H9 (cell line): ENCODE measurements around the gene GPR157. TPM values are rescaled to one million over a fixed set of nuclear protein-coding genes. Genes with fewer than 3 reads are reported as not detected.

ENCODE experiments used
- DNase-seq: peaks from one replicate; pipeline ENCODE4 v3.0.0-alpha.2; 2017
- H2AFZ ChIP-seq: one replicate; pipeline ENCODE4 v1.6.1; 2013; ENCODE audit warnings: mild to moderate bottlenecking, low read length, control low read depth, moderate library complexity
- H2AK5ac ChIP-seq: 2 replicates; pipeline ENCODE4 v1.6.1; 2013; ENCODE audit warnings: low read length, control low read depth, mixed read lengths; ENCODE audit not compliant: insufficient read length
- H2BK120ac ChIP-seq: one replicate; pipeline ENCODE4 v1.6.1; 2013; ENCODE audit warnings: low read depth, mild to moderate bottlenecking, low read length, control low read depth, inconsistent platforms; ENCODE audit not compliant: poor library complexity, severe bottlenecking
- H2BK12ac ChIP-seq: 2 replicates; pipeline ENCODE4 v1.6.1; 2013; ENCODE audit warnings: low read length, control low read depth, mixed read lengths, low read depth; ENCODE audit not compliant: insufficient read length
- H2BK15ac ChIP-seq: 2 replicates; pipeline ENCODE4 v1.6.1; 2013; ENCODE audit warnings: low read depth, low read length, control low read depth
- H2BK20ac ChIP-seq: one replicate; pipeline ENCODE4 v1.6.1; 2013; ENCODE audit warnings: low read depth, mild to moderate bottlenecking, low read length, control low read depth, inconsistent platforms; ENCODE audit not compliant: poor library complexity, severe bottlenecking
- H2BK5ac ChIP-seq: 2 replicates; pipeline ENCODE4 v1.6.1; 2013; ENCODE audit warnings: low read length, control low read depth, mixed read lengths; ENCODE audit not compliant: insufficient read length
- H3K14ac ChIP-seq: 2 replicates; pipeline ENCODE4 v1.6.1; 2013; ENCODE audit warnings: low read length, control low read depth; ENCODE audit not compliant: insufficient read depth
- H3K18ac ChIP-seq: 2 replicates; pipeline ENCODE4 v1.6.1; 2013; ENCODE audit warnings: low read depth, mild to moderate bottlenecking, mixed read lengths, low read length, control low read depth; ENCODE audit not compliant: insufficient read length
- H3K23ac ChIP-seq: 2 replicates; pipeline ENCODE4 v1.6.1; 2013; ENCODE audit warnings: low read length, control low read depth, mixed read lengths, low read depth; ENCODE audit not compliant: insufficient read length
- H3K23me2 ChIP-seq: 2 replicates; pipeline ENCODE4 v1.6.1; 2013; ENCODE audit warnings: low read depth, mild to moderate bottlenecking, mixed read lengths, low read length, control low read depth; ENCODE audit not compliant: insufficient read length, poor library complexity, severe bottlenecking
- H3K27ac ChIP-seq: 2 replicates; pipeline ENCODE4 v1.5.1; 2013; ENCODE audit warnings: low read length, control low read depth, mixed read lengths, low read depth; ENCODE audit not compliant: insufficient read length
- H3K27me3 ChIP-seq: 2 replicates; pipeline ENCODE4 v1.6.1; 2013; ENCODE audit warnings: low read length, control low read depth, inconsistent platforms; ENCODE audit not compliant: insufficient read depth
- H3K4ac ChIP-seq: 2 replicates; pipeline ENCODE4 v1.6.1; 2013; ENCODE audit warnings: low read depth, mild to moderate bottlenecking, control low read depth, inconsistent platforms, low read length, moderate library complexity
- H3K4me1 ChIP-seq: 2 replicates; pipeline ENCODE4 v1.6.1; 2013; ENCODE audit warnings: low read length, control low read depth, inconsistent platforms; ENCODE audit not compliant: insufficient read depth
- H3K4me2 ChIP-seq: 2 replicates; pipeline ENCODE4 v1.6.1; 2013; ENCODE audit warnings: low read length, control low read depth, mixed read lengths; ENCODE audit not compliant: insufficient read length, insufficient read depth
- H3K56ac ChIP-seq: 2 replicates; pipeline ENCODE4 v1.6.1; 2013; ENCODE audit warnings: low read depth, mild to moderate bottlenecking, mixed read lengths, low read length, control low read depth; ENCODE audit not compliant: insufficient read length
- H3K79me1 ChIP-seq: 2 replicates; pipeline ENCODE4 v1.6.1; 2013; ENCODE audit warnings: low read depth, mild to moderate bottlenecking, moderate library complexity, low read length, control low read depth, inconsistent platforms; ENCODE audit not compliant: insufficient read depth, poor library complexity, severe bottlenecking
- H3K79me2 ChIP-seq: 2 replicates; pipeline ENCODE4 v1.6.1; 2013; ENCODE audit warnings: low read length, control low read depth, inconsistent platforms; ENCODE audit not compliant: insufficient read depth
- H3K9ac ChIP-seq: 2 replicates; pipeline ENCODE4 v1.6.1; 2013; ENCODE audit warnings: low read length, control low read depth, mixed read lengths; ENCODE audit not compliant: insufficient read length; ENCODE audit errors: extremely low read depth
- H3K9me3 ChIP-seq: one replicate; pipeline ENCODE4 v1.6.1; 2013; ENCODE audit warnings: low read depth, low read length, inconsistent platforms; ENCODE audit not compliant: control insufficient read depth
- H3T11ph ChIP-seq: one replicate; pipeline ENCODE4 v1.6.1; 2013; ENCODE audit warnings: mild to moderate bottlenecking, low read length, control low read depth, inconsistent platforms
- H4K20me1 ChIP-seq: one replicate; pipeline ENCODE4 v1.6.1; 2013; ENCODE audit not compliant: control insufficient read depth, insufficient read length, insufficient read depth
- H4K5ac ChIP-seq: 2 replicates; pipeline ENCODE4 v1.6.1; 2013; ENCODE audit warnings: low read depth, mild to moderate bottlenecking, mixed read lengths, low read length, control low read depth; ENCODE audit not compliant: insufficient read length
- H4K8ac ChIP-seq: replicated peaks from 2 replicates; pipeline ENCODE4 v1.6.1; 2013; ENCODE audit warnings: low read length, control low read depth, mixed read lengths, low read depth; ENCODE audit not compliant: insufficient read length
- H4K91ac ChIP-seq: 2 replicates; pipeline ENCODE4 v1.6.1; 2013; ENCODE audit warnings: low read depth, mild to moderate bottlenecking, moderate library complexity, mixed read lengths, low read length, control low read depth; ENCODE audit not compliant: insufficient read length
- H3K27ac Mint-ChIP-seq, 3 experiments: 2 replicates in 2 of 3; 3 replicates in 1 of 3; pipeline ENCODE4 v1.8.0; 2020 to 2021; ENCODE audit warnings: mixed read lengths in 3 of 3, mild to moderate bottlenecking in 1 of 3, moderate library complexity in 1 of 3
- H3K27me3 Mint-ChIP-seq: 2 replicates; pipeline ENCODE4 v1.8.0; 2021; ENCODE audit warnings: low read depth, mild to moderate bottlenecking, moderate library complexity, mixed read lengths
- H3K36me3 Mint-ChIP-seq, 3 experiments: 2 replicates in 2 of 3; 3 replicates in 1 of 3; pipeline ENCODE4 v1.8.0; 2020 to 2021; ENCODE audit warnings: low read depth in 3 of 3, mixed read lengths in 3 of 3; ENCODE audit not compliant: insufficient read depth in 1 of 3
- H3K4me1 Mint-ChIP-seq, 2 experiments: 2 replicates each; pipeline ENCODE4 v1.8.0; 2020; ENCODE audit warnings: mixed read lengths in 2 of 2
- H3K4me3 Mint-ChIP-seq, 2 experiments: 2 replicates in 1 of 2; 3 replicates in 1 of 2; pipeline ENCODE4 v1.8.0; 2020 to 2021; ENCODE audit warnings: mild to moderate bottlenecking in 2 of 2, mixed read lengths in 2 of 2, moderate library complexity in 1 of 2
- H3K9me3 Mint-ChIP-seq, 2 experiments: 2 replicates in 1 of 2; 3 replicates in 1 of 2; pipeline ENCODE4 v1.8.0; 2020; ENCODE audit warnings: mild to moderate bottlenecking in 2 of 2, mixed read lengths in 2 of 2, moderate library complexity in 1 of 2
- CTCF ChIP-seq: fragments of 200-600 bp; sonication (generic); conservative IDR thresholded peaks from 3 replicates; pipeline ENCODE4 v1.8.0; 2021; ENCODE audit warnings: antibody characterized with exemption, mild to moderate bottlenecking
- WGBS: extraction: QIAGEN DNeasy Blood & Tissue Kit; methylation state at CpG from one replicate; pipeline ENCODE4 v1.1.7; 2013; ENCODE audit warnings: missing lambda C conversion rate, low lambda C conversion rate, mixed read lengths; ENCODE audit not compliant: insufficient read length; ENCODE audit errors: extremely low coverage; 5-methylcytosine and 5-hydroxymethylcytosine counted together
- total RNA-seq: library from RNA; stranded (reverse); gene quantifications from 2 replicates; pipeline ENCODE4 v1.2.1, GENCODE V29; 2021

The GPR157 gene
- total RNA-seq, 1 experiment from 2014 or later, result 3.8 TPM

GRCh38 chr1:9070486-9070885 is 58.4 kb downstream of the GPR157 start:
- no peak overlapping the region for H2BK15ac ChIP-seq
- no peak overlapping the region for H3K4ac ChIP-seq
- H3K79me2 ChIP-seq, result no peaks in the 10 kb centered on the region
- no peak for TF ChIP-seq CTCF
- no peak overlapping the region for H2BK5ac ChIP-seq
- Mint-ChIP-seq H3K9me3 (no peaks in the 10 kb centered on the region), H3K4me3 (no peak overlapping the region), H3K27ac (peak overlapping the region in 1 of 3 experiments; percentile 15; a peak in 1 of 7 replicates), H3K36me3 (no peaks in the 10 kb centered on the region; a peak in 1 of 7 replicates), H3K4me1 (peaks cover 13 to 15% of the 10 kb centered on the region in 2 experiments), H3K27me3 (peaks cover 3% of the 10 kb centered on the region)
- H4K20me1 ChIP-seq, result no peaks in the 10 kb centered on the region
- H4K91ac ChIP-seq, result no peak overlapping the region
- H3K9ac ChIP-seq, result no peak overlapping the region
- H3K56ac ChIP-seq, result no peak overlapping the region
- no peaks in the 10 kb centered on the region for H3K27me3 ChIP-seq
- H2AK5ac ChIP-seq, result no peak overlapping the region
- WGBS, result no CpG with 5 or more reads among the region's 7 CpGs
- H4K5ac ChIP-seq, result no peak overlapping the region
- H3K27ac ChIP-seq, result no peak overlapping the region
- H3K18ac ChIP-seq, result no peak overlapping the region
- H3K23me2 ChIP-seq, result no peaks in the 10 kb centered on the region
- H3K4me2 ChIP-seq, result no peak overlapping the region
- H2BK12ac ChIP-seq, result no peak overlapping the region
- no peaks in the 10 kb centered on the region; the same call in 1 of the 2 replicates for H3K4me1 ChIP-seq
- no peak overlapping the region for H4K8ac ChIP-seq
- H3K23ac ChIP-seq, result no peak overlapping the region
- H2AFZ ChIP-seq, result no peak overlapping the region
- no peak overlapping the region for H3K14ac ChIP-seq
- H3K79me1 ChIP-seq, result no peaks in the 10 kb centered on the region
- no peak overlapping the region for H2BK20ac ChIP-seq
- no peaks in the 10 kb centered on the region for H3K9me3 ChIP-seq
- no peak for DNase-seq
- H2BK120ac ChIP-seq, result no peak overlapping the region
- H3T11ph ChIP-seq, result no peak overlapping the region
